CD4-positive, alpha-beta T cell treated with Interleukin-15 for 1 hour (primary cell): ENCODE data around the gene CMIP.

Source experiments
- DNase-seq: peaks from one replicate; pipeline ENCODE4 v3.0.0-alpha.2; 2020

The CMIP gene

GRCh38 chr16:81610936-81611335, 166.3 kb downstream of the CMIP start:
- no peak for DNase-seq

- no peak for DNase-seq
Observed at GRCh38 chr16:81611721-81612120, 167.1 kb downstream of the CMIP start.

GRCh38 chr16:81612351-81613163, 167.9 kb downstream of the CMIP start:
- no peak for DNase-seq

GRCh38 chr16:81614171-81614570, 169.6 kb downstream of the CMIP start:
- no peak for DNase-seq

- DNase-seq = no peak
Observed at GRCh38 chr16:81614654-81615359, 170.2 kb downstream of the CMIP start.

- DNase-seq = no peak
Observed at GRCh38 chr16:81615411-81615810, 170.8 kb downstream of the CMIP start.

GRCh38 chr16:81615833-81616232, 171.2 kb downstream of the CMIP start:
- no peak for DNase-seq

GRCh38 chr16:81616321-81617020, 171.9 kb downstream of the CMIP start:
- peak; percentile 79 for DNase-seq

GRCh38 chr16:81617021-81617346, 172.4 kb downstream of the CMIP start:
- no peak for DNase-seq

GRCh38 chr16:81618187-81618586, 173.6 kb downstream of the CMIP start:
- no peak for DNase-seq

GRCh38 chr16:81618661-81619060, 174.1 kb downstream of the CMIP start:
- DNase-seq = no peak

GRCh38 chr16:81620029-81620428, 175.4 kb downstream of the CMIP start:
- no peak for DNase-seq

GRCh38 chr16:81620796-81621195, 176.2 kb downstream of the CMIP start:
- DNase-seq = no peak

GRCh38 chr16:81621496-81621895, 176.9 kb downstream of the CMIP start:
- no peak for DNase-seq

- peak; percentile 41 for DNase-seq
Observed at GRCh38 chr16:81623365-81624102, 178.9 kb downstream of the CMIP start.

GRCh38 chr16:81624403-81624759, 179.8 kb downstream of the CMIP start:
- no peak for DNase-seq

GRCh38 chr16:81624760-81625543, 180.3 kb downstream of the CMIP start:
- DNase-seq = no peak

GRCh38 chr16:81625544-81626153, 181.0 kb downstream of the CMIP start:
- no peak for DNase-seq

- DNase-seq = no peak
Observed at GRCh38 chr16:81626181-81626674, 181.6 kb downstream of the CMIP start.

GRCh38 chr16:81627024-81627423, 182.4 kb downstream of the CMIP start:
- no peak for DNase-seq

- DNase-seq = no peak
Observed at GRCh38 chr16:81627729-81628244, 183.2 kb downstream of the CMIP start.
